Fibroblast of skin of left quadriceps (primary cell): ENCODE measurements around the gene PRDM15.

ENCODE experiments used
- DNase-seq, 2 experiments: peaks; one replicate each; pipeline ENCODE4 v3.0.0-alpha.2; 2013; ENCODE audit warnings: low read depth in 2 of 2

PRDM15 gene

GRCh38 chr21:41886328-41886727, 7.2 kb upstream of the PRDM15 start:
- DNase-seq, result no peak

- no peak for DNase-seq
These were observed 6.3 kb upstream of the PRDM15 start for GRCh38 chr21:41885341-41886024.

GRCh38 chr21:41884501-41885030, 5.4 kb upstream of the PRDM15 start:
- DNase-seq, result no peak

- DNase-seq, result no peak
These were observed 4.4 kb upstream of the PRDM15 start for GRCh38 chr21:41883582-41883981.

- no peak for DNase-seq
These were observed 1.9 kb upstream of the PRDM15 start for GRCh38 chr21:41881051-41881450.

- no peak for DNase-seq
These were observed 1.0 kb upstream of the PRDM15 start for GRCh38 chr21:41880153-41880552.

- peak; percentile 67 to 71 for DNase-seq
These were observed 334 bp downstream of the PRDM15 start for GRCh38 chr21:41878831-41879189.

- DNase-seq, result peak; percentile 16 to 17
These were observed 978 bp downstream of the PRDM15 start for GRCh38 chr21:41877901-41878830.

GRCh38 chr21:41876928-41877652, 2.1 kb downstream of the PRDM15 start:
- no peak for DNase-seq

- no peak for DNase-seq
These were observed 2.7 kb downstream of the PRDM15 start for GRCh38 chr21:41876396-41876795.

- no peak for DNase-seq
These were observed 4.1 kb downstream of the PRDM15 start for GRCh38 chr21:41875086-41875485.

- no peak for DNase-seq
These were observed 4.5 kb downstream of the PRDM15 start for GRCh38 chr21:41874611-41875010.

GRCh38 chr21:41873426-41873825, 5.7 kb downstream of the PRDM15 start:
- no peak for DNase-seq

GRCh38 chr21:41873005-41873404, 6.1 kb downstream of the PRDM15 start:
- no peak for DNase-seq

GRCh38 chr21:41871293-41872030, 7.7 kb downstream of the PRDM15 start:
- no peak for DNase-seq

GRCh38 chr21:41869771-41870170, 9.4 kb downstream of the PRDM15 start:
- DNase-seq, result no peak

GRCh38 chr21:41868062-41868710, 11.0 kb downstream of the PRDM15 start:
- peak; percentile 32 to 34 for DNase-seq

GRCh38 chr21:41867313-41867712, 11.8 kb downstream of the PRDM15 start:
- DNase-seq, result no peak

GRCh38 chr21:41866274-41866809, 12.8 kb downstream of the PRDM15 start:
- no peak for DNase-seq

GRCh38 chr21:41865002-41865777, 14.0 kb downstream of the PRDM15 start:
- DNase-seq, result no peak
